ENCODE data around the gene GRB14.
A peak's percentile ranks its signal among the peaks of the same experiment; 100 is the strongest.
"Not testable (repeated sequence)": the region's sequence is repeated elsewhere in the genome, so short reads cannot be mapped to it uniquely, and the experiment has no call there.

Gene GRB14

DNA sequence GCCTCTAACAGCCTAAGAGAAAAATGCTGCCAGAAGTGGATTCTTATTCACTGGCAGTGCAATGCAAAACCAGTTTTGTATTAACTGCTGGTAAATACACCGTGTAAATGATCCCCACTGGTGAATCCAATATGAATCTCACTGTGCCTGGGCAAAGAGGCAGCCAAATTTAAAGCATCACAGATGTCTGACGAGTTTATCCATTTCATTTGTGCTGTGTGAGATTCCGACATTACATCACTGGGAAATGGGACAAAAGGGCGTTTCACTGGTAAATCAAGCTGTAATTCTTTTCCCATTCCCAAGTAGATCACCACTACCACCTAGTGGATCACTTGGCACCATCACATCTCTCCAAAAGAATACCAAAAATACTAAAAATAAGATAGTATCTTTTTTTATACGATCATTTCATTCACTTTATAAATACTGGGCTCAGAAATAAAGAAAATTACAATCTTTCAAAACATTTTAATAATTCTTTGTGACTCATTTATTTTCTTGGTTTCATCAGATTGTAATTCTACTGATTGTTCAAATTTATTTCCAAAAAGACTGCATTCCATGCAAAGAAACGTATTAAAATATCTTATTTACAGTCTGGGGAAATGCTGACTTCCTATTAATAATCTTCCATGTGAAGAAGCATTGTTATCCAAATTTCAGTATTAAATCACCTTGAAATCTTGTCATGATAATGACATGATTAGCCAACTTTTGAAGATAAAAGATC, 125.6 kb downstream of the GRB14 start:
- peak; percentile 58 for DNase-seq (ENCODE audit: low read depth)

GRCh38 chr2:164485541-164485940, 135.7 kb downstream of the GRB14 start:
- DNase-seq (ENCODE audit: low read depth): no peak

DNA sequence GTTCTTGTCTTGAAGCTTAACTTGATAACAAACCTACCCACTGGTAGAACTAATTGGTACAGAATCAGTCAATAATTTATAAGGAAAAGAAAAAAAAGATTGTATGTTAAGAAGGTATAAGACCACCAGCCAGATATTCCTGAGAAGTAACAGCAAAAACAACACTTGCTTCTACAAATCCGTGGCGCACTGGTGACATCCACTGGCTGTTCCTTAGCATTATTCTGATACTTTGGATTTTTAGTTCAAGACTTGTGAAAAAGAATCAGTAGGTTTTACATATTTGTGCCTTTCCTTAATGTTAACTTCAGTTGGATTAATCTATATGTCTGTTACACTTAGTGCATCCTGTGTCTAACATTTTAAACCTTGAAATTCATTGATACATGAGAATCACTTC, 141.8 kb downstream of the GRB14 start:
- DNase-seq (ENCODE audit: low read depth): peak; percentile 22

- DNase-seq (ENCODE audit: low read depth): no peak
These were observed 143.1 kb downstream of the GRB14 start for GRCh38 chr2:164478205-164478604.

DNA sequence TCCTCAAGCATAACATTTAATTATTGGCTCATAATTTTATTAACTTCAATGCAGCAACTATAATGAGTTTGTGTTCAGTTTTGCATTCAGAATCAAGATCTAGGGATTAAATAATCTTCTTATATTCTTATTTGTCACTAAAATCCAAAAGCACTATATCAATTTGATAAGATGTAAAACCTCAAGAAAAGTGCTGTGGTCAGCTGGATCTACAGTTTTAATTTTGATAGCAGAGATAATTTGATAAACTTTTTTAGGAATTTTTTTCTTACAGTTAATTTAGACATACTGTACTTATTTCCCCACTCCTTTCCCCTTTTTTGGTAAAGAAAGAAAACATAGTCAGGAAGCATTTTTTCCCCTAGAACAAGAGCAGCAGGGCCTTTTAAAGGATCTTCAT, 146.4 kb downstream of the GRB14 start:
- DNase-seq (ENCODE audit: low read depth): no peak

DNA sequence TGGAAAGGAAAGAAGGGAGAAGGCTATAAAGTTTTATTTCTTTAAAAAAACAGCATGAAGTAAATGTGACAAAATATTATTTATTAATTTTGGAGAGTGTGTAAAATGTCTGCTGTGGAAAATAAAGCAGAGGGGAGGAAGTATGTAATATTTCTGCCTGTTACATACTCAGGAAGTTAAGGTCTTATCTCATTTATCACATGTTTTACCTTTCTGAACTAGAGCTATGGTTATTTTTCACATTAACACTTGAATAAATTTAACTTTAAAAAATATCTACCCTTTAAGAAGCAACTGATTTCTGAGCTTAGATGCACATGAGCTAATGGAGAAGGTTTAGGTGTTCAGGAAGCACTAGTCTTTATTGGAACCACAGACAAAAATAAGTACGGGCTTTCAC, 148.3 kb downstream of the GRB14 start:
- DNase-seq (ENCODE audit: low read depth): no peak

GRCh38 chr2:164465047-164465446, 156.2 kb downstream of the GRB14 start:
- not testable (repeated sequence) for DNase-seq (ENCODE audit: low read depth)

GRCh38 chr2:164464376-164464775, 156.9 kb downstream of the GRB14 start:
- DNase-seq (ENCODE audit: low read depth): no peak

- DNase-seq (ENCODE audit: low read depth): no peak
These were observed 162.5 kb downstream of the GRB14 start for GRCh38 chr2:164458792-164459191.

GRCh38 chr2:164457271-164457670, 164.0 kb downstream of the GRB14 start:
- DNase-seq (ENCODE audit: low read depth): no peak

DNA sequence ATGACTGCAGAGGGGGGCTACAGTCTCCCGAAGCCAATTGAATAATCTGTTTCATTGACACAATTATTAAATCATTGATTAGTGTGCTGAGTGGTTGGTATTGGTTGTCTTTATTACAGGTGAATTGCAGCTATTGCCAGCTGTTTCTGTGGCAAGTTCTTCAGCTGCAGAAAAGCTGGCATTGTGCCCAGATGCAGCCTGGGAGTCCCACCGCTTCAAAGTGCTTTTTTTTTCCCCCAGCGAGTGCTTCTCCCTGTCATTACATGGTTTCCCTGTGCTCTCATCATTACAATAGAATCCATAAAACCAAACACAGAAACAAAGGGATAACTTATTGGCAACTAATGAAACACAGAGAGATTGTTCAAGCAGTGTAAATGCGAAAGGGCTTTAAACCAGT, 164.7 kb downstream of the GRB14 start:
- DNase-seq (ENCODE audit: low read depth): no peak

- no peak for DNase-seq (ENCODE audit: low read depth)
These were observed 167.5 kb downstream of the GRB14 start for GRCh38 chr2:164453656-164454305.

- no peak for DNase-seq (ENCODE audit: low read depth)
These were observed 171.0 kb downstream of the GRB14 start for GRCh38 chr2:164450278-164450677.

DNA sequence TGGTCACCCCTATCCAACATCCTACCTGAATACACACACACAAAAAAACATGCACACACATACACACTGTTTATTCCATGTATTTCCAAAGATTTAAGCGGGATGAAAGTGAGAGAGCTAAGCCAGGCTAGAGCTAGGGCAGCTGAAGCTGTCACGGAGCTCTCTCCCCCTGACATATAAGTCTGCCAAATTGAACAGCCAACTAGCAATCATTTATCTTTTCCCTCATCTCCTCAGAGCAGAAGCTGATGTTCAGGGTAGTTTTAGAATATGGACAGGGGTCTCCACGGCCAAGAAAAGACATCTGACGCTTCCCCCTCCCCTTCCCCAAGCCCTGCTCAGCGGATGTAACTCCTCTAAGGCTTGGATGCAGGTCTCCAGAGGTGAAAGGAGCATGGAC, 171.6 kb downstream of the GRB14 start:
- DNase-seq (ENCODE audit: low read depth): no peak

DNA sequence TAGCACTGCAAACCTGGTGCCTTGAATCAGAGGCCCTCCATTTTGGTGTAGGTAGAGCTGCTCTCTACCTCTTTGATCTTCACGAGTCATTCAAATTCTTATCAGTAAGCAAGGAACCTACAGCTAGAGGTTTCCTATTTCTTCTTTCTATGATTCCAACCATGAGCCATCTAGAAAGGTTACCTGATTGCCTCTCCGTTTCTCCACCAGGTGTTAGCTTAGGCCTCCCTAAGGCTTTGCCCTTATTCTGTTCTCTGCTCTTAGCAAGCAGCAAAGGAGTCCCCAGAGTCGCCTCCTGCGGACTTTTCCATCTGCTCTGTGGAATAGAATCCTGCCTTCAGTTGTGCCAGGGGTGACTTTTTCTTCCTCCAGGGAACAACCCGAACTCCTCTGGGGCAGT, 173.6 kb downstream of the GRB14 start:
- DNase-seq (ENCODE audit: low read depth): no peak

Measured in fibroblast of gingiva (primary cell).